ACHN (cell line): Measurements from ENCODE around the gene TMEM127.
"Not testable (repeated sequence)": the region's sequence is repeated elsewhere in the genome, so short reads cannot be mapped to it uniquely, and the experiment has no call there.

Source experiments
- DNase-seq: peaks from one replicate; pipeline ENCODE4 v3.0.0-alpha.2; 2015
- in situ Hi-C: cut with HindIII; loops from 2 replicates; pipeline ENCODE4 v1.10.0; 2017; ENCODE audit warnings: low sequenced_read_pairs, low pct_ligation_motif_present, low pct_unique_long_range_greater_than_20kb

The TMEM127 gene

GRCh38 chr2:96247009-96247408 is 18.8 kb downstream of the TMEM127 start:
- in situ Hi-C loops, result no loop called here
- DNase-seq, result no peak

- in situ Hi-C loops, result no loop called here
- DNase-seq, result no peak
Measured at GRCh38 chr2:96245609-96246390, 20.0 kb downstream of the TMEM127 start.

DNA sequence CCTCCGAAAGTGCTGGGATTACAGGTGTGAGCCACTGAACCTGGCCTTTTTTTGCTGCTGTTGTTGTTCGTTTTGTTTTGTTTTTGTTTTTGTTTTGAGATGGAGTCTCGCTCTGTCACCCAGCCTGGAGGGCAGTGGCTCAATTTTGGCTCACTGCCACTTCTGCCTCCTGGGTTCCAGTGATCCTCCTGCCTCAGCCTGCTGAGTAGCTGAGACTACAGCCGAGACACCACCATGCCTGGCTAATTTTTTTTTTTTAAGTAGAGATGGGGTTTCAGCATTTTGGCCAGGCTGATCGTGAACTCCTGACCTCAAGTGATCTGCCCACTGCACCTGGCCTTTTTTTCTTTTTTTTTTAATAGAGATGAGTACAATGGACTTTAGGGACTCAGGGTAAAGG is 22.0 kb downstream of the TMEM127 start:
- DNase-seq, result no peak
- in situ Hi-C loops, result no loop called here

DNA sequence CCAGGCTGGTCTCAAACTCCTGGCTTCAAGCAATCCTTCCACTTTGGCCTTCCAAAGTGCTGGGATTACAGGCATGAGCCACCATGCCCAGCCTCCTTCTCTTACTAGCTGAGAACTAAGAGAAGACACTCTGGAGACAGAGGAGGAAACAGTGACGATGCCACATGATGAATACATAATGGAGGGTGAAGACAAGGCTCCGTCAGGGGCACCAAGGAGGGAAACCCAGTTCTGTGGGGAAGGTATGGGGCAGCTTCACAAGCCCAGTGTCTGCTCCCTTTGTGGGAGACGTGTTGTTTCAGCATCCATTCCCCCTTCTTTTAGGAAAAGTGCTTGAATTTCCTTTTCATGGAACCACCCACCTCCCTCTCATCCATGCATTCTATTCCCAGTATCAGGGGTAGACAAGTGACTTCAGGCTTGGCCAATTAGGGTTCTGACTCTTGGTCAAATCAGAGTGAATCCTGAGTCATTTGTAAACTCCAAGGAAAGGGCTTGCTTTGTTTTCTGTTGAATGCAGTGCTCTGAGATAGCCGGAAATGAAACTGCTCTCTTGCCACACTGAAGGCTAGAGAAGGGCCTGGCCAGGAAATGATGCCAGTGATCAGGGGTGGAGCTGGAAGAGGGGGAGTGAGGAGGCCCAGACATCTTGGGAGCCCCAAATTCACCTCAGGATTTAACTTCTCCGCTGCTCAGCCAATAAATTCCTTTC is 23.7 kb downstream of the TMEM127 start:
- in situ Hi-C loops, result no loop called here
- peak; percentile 14 for DNase-seq

- in situ Hi-C loops, result no loop called here
- DNase-seq, result no peak
Measured at GRCh38 chr2:96241227-96241626, 24.6 kb downstream of the TMEM127 start.

DNA sequence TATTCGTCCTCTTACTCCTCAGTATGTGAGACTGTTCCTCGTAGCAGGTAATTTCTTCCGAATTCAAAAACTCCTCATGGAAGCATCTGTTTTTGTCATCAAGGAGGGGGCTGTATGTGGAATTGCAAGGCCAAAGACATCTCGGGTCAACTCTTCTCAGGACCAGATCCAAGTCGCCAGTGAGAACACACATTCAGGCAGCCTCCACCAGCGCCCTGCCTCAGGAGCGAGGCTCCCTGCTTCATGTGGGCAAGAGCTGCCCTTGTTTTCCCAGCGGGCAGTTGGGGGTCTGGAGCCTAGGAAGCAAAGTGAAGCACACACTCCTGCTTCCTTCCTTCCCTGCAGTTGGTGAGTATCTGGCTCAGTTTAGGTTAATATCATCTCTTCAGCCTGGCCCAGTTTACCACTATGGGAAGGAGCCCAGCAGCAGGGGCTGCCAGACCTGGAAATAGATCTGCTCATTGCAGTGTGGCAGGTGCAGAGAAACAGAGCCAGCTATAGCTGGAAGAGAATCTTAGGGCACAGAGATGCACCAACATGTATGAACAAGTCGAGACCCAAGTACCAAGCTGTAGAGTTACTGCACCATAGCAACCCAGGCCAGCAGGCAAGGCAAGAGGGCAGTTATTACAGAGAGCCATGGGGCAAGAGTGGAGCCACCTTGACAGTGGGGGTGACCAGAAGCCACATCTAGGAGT is 25.3 kb downstream of the TMEM127 start:
- no peak for DNase-seq
- in situ Hi-C loops, result no loop called here

GRCh38 chr2:96239745-96240264 is 26.0 kb downstream of the TMEM127 start:
- DNase-seq, result no peak
- in situ Hi-C loops, result no loop called here

GRCh38 chr2:96239091-96239490 is 26.7 kb downstream of the TMEM127 start:
- no peak for DNase-seq
- in situ Hi-C loops, result no loop called here

DNA sequence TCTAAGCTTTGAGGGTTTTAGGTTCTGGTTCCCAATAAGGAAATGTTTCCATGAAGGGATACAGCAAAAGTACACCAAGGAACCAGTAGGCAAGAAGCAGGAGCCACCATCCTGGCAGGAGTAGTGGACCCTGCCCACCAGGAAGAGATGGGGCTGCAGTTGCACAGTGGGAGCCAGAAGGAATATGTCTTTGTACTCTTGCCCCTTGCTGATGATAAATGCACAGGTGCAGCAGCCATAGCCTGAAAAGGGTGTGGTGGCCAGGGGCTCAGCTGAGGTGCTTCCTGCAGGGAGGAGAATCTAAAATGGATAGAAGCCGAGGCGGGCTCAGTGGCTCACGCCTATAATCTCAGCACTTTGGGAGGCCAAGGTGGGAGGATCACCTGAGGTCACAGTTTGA is 27.5 kb downstream of the TMEM127 start:
- in situ Hi-C loops, result no loop called here

GRCh38 chr2:96236882-96237281 is 28.9 kb downstream of the TMEM127 start:
- no peak for DNase-seq
- in situ Hi-C loops, result no loop called here

More for the DNA sequence above, 27.5 kb downstream of the TMEM127 start:
- no peak for DNase-seq

GRCh38 chr2:96233880-96234316 is 31.9 kb downstream of the TMEM127 start:
- in situ Hi-C loops, result no loop called here
- DNase-seq, result no peak

DNA sequence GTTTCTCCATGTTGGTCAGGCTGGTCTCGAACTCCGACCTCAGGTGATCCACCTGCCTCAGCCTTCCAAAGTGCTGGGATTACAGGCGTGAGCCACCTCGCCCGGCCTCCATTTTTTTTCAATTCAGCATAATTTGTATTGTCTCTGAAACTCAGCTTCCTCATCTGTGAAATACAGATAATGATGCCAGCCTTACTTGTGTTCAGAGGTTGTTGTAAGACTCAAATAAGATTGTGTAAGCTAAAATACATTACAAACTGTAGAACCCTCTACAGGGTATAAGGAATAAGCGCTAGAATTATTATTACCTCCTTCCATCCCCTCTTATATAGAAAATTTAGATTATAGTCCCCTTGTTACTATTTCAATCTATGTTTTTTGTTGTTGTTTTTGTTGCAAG is 32.4 kb downstream of the TMEM127 start:
- in situ Hi-C loops, result no loop called here
- DNase-seq, result no peak

- in situ Hi-C loops, result no loop called here
- no peak for DNase-seq
Measured at GRCh38 chr2:96231316-96231715, 34.5 kb downstream of the TMEM127 start.

DNA sequence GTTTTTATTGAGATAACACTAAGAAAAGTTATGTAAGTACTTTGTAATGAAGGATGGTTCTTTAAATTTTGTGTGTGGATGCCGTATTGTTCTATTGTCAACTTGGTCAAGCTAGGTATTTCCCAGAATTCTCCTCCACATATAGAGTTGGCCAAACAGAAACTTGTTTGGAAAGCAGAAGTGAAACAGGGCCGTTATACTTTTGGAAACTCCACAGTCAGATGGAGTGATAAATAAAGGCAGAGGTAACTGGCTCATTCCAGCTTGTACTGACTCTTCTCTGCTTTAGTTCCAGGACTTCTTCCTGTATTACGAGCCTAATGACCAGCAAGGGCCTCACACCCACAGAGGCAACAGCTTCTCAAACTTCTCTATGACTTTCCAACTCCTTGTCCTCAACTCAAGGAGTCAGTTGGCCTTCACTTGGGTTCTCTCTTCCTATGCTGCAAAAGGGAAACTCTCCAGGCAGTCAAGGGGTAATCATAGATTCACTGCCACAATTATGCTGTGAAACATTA is 40.7 kb downstream of the TMEM127 start:
- in situ Hi-C loops, result no loop called here
- no peak for DNase-seq

- DNase-seq, in situ Hi-C loops: not testable (repeated sequence)
Measured at GRCh38 chr2:96221106-96221505, 44.7 kb downstream of the TMEM127 start.

- DNase-seq, in situ Hi-C loops: not testable (repeated sequence)
Measured at GRCh38 chr2:96219959-96220358, 45.8 kb downstream of the TMEM127 start.

DNA sequence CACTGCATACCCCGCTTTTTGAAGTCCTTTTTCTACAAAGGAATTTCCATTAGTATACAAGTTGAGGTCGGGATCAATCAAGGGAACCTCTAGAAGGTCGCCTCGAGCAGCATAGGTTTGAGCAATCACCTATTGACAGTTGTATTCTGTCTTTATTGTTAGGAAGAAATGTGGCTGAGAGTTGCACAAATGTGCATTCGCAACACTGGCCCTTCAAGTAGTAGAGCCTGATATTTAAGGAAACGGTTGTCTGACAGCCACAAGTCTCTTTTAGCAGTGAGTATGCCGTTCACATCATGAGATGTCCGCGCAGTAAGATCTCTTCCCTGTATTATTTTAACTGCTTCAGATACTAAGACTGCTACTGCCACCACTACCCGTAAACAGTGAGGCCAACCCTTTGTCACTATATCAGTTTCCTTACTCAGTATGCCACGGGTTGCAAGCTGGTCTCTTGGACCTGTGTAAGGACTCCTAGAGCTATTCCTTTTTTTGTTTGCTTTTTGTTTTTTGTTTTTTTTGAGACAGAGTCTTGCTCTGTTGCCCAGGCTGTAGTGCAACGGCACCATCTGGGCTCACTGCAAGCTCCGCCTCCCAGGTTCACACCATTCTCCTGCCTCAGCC is 47.2 kb downstream of the TMEM127 start:
- no peak for DNase-seq
- in situ Hi-C loops, result no loop called here

- in situ Hi-C loops, result no loop called here
- DNase-seq, result no peak
Measured at GRCh38 chr2:96214554-96214953, 51.2 kb downstream of the TMEM127 start.

DNA sequence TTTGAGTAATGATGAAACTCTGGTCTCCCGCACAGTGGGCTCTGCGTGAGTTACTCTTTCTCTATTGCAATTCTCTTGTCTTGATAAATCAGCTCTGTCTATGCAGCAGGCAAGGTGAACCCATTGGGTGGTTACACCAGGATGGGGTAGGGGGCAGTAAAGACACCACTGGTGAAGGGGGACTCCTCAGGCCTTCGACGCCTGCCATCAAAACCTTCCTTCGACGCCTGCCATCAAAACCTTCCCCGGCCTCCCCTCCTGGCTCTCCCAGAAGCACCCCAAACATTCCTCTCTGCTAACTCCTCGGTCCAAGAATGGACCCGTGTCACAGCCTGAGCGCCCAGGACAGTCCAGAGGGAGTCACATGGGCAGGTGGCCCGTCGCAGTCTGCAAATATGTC is 52.4 kb downstream of the TMEM127 start:
- in situ Hi-C loops, result no loop called here
- DNase-seq, result no peak
